Erythroblast (primary cell): Measurements from ENCODE around the gene PTPRN2.

Experiments
- GATA1 ChIP-seq: IDR thresholded peaks from 2 replicates; pipeline ENCODE4 v1.6.1; 2011; ENCODE audit warnings: low read depth, mild to moderate bottlenecking, control low read depth, low read length, moderate library complexity
- POLR2A ChIP-seq: IDR thresholded peaks from 2 replicates; pipeline ENCODE4 v1.6.1; 2011; ENCODE audit warnings: mild to moderate bottlenecking, low read length

GRCh38 chr7:158368449-158368848 lies 219.2 kb downstream of the PTPRN2 start:
- TF ChIP-seq POLR2A (no peak), GATA1 (no peak)
